ENCODE measurements around the gene PGLYRP2.
"Not testable (repeated sequence)": the region's sequence is repeated elsewhere in the genome, so short reads cannot be mapped to it uniquely, and the experiment has no call there.

The PGLYRP2 gene

GRCh38 chr19:15502264-15502663 is 23.0 kb upstream of the PGLYRP2 start:
- no peak for DNase-seq (ENCODE audit: low read depth)
- no peak for TF ChIP-seq CTCF (conservative IDR thresholded peaks at IDR 0.05; ENCODE audit: low read length)
- H3K4me3 ChIP-seq (ENCODE audit: low read length) = no peak overlapping the region

GRCh38 chr19:15501596-15501995 is 22.3 kb upstream of the PGLYRP2 start:
- DNase-seq (ENCODE audit: low read depth) = no peak
- TF ChIP-seq CTCF (conservative IDR thresholded peaks at IDR 0.05; ENCODE audit: low read length) = no peak
- no peak overlapping the region for H3K4me3 ChIP-seq (ENCODE audit: low read length)

GRCh38 chr19:15498910-15499309 is 19.6 kb upstream of the PGLYRP2 start:
- H3K4me3 ChIP-seq (ENCODE audit: low read length) = no peak overlapping the region
- no peak for DNase-seq (ENCODE audit: low read depth)

GRCh38 chr19:15498156-15498858 is 19.0 kb upstream of the PGLYRP2 start:
- TF ChIP-seq CTCF (conservative IDR thresholded peaks at IDR 0.05; ENCODE audit: low read length) = no peak
- no peak for DNase-seq (ENCODE audit: low read depth)
- H3K4me3 ChIP-seq (ENCODE audit: low read length) = no peak overlapping the region

More at GRCh38 chr19:15498910-15499309, 19.6 kb upstream of the PGLYRP2 start:
- no peak for TF ChIP-seq CTCF (conservative IDR thresholded peaks at IDR 0.05; ENCODE audit: low read length)

- no peak for DNase-seq (ENCODE audit: low read depth)
- TF ChIP-seq CTCF (conservative IDR thresholded peaks at IDR 0.05; ENCODE audit: low read length) = no peak
- no peak overlapping the region for H3K4me3 ChIP-seq (ENCODE audit: low read length)
These were observed 15.8 kb upstream of the PGLYRP2 start for GRCh38 chr19:15495151-15495550.

- no peak overlapping the region for H3K4me3 ChIP-seq (ENCODE audit: low read length)
- no peak for DNase-seq (ENCODE audit: low read depth)
- TF ChIP-seq CTCF (conservative IDR thresholded peaks at IDR 0.05; ENCODE audit: low read length) = no peak
These were observed 9.4 kb upstream of the PGLYRP2 start for GRCh38 chr19:15488489-15489226.

GRCh38 chr19:15487038-15487437 is 7.7 kb upstream of the PGLYRP2 start:
- no peak overlapping the region for H3K4me3 ChIP-seq (ENCODE audit: low read length)
- DNase-seq (ENCODE audit: low read depth) = no peak
- no peak for TF ChIP-seq CTCF (conservative IDR thresholded peaks at IDR 0.05; ENCODE audit: low read length)

- not testable (repeated sequence) for DNase-seq (ENCODE audit: low read depth); H3K4me3 ChIP-seq (ENCODE audit: low read length)
These were observed 6.5 kb upstream of the PGLYRP2 start for GRCh38 chr19:15485768-15486167.

- DNase-seq (ENCODE audit: low read depth); H3K4me3 ChIP-seq (ENCODE audit: low read length): not testable (repeated sequence)
These were observed 1.7 kb upstream of the PGLYRP2 start for GRCh38 chr19:15480996-15481395.
